K562 (cell line): ENCODE measurements around the gene TESMIN. TPM values are rescaled to one million over a fixed set of nuclear protein-coding genes. Genes with fewer than 3 reads are reported as not detected.
A peak's percentile ranks its signal among the peaks of the same experiment; 100 is the strongest.

Experiments
- ATAC-seq: fragments of 200-7000 bp; cut with Tn5 transposase; 3 replicates; pipeline ENCODE4 v1.9.1; 2020; ENCODE audit warnings: moderate library complexity
- BruUV-seq: library from RNA; stranded (reverse); fragments of 400-500 nt; replicated peaks from 2 replicates; lab custom pipeline; 2021; lab: Mats Ljungman, UMichigan
- CTCF ChIA-PET: fragments of 300-600 bp; formaldehyde crosslinking; extraction: SDS; loops from one replicate; lab custom pipeline; 2021; ENCODE audit warnings: low intra/inter-chr PET ratio; lab: Yijun Ruan, JAX
- POLR2A ChIA-PET: fragments of 300-600, 350-650 bp; sonication (Branson Sonifier 250); formaldehyde crosslinking; extraction: SDS; loops from one replicate; lab custom pipeline; 2021; ENCODE audit warnings: antibody characterized with exemption, inconsistent platforms; lab: Yijun Ruan, JAX
- DNase-seq, 4 experiments: peaks; one replicate each; pipeline versions ENCODE4 v3.0.0 to v3.0.0-alpha.2; 2011 to 2018; ENCODE audit warnings: low spot score in 3 of 4, mixed read lengths in 3 of 4; ENCODE audit errors: extremely low read depth in 1 of 4
- FAIRE-seq: peaks from 2 replicates; lab custom pipeline; 2011; peaks lifted over from hg19 to GRCh38; lab: Jason Lieb, UNC
- H2AFZ ChIP-seq: 2 replicates; pipeline ENCODE4 v1.6.0; 2011; ENCODE audit warnings: low read depth, low read length, control low read depth, inconsistent platforms
- H3K27ac ChIP-seq: fragments of 200-600 bp; 3 replicates; pipeline ENCODE4 v1.8.0; 2011; ENCODE audit warnings: low read depth, mild to moderate bottlenecking, control low read depth, inconsistent platforms, low read length, moderate library complexity, mixed read lengths; ENCODE audit errors: extremely low read depth
- H3K27me3 ChIP-seq, 2 experiments: fragments of 300-600 bp in 1 of 2; 2 replicates in 1 of 2; 3 replicates in 1 of 2; pipeline versions ENCODE4 v1.6.0 to v1.8.0; 2011; ENCODE audit warnings: inconsistent platforms in 2 of 2, low read length in 2 of 2, mild to moderate bottlenecking in 1 of 2, mixed read lengths in 1 of 2, moderate library complexity in 1 of 2; ENCODE audit not compliant: control insufficient read depth in 2 of 2, insufficient read depth in 2 of 2
- H3K36me3 ChIP-seq: fragments of 300-600 bp; 3 replicates; pipeline ENCODE4 v1.8.0; 2011; ENCODE audit warnings: mild to moderate bottlenecking, low read length, inconsistent platforms; ENCODE audit not compliant: control insufficient read depth, insufficient read depth
- H3K4me1 ChIP-seq, 2 experiments: fragments of 200-600 bp in 1 of 2; replicated peaks in 1 of 2; 2 replicates in 1 of 2; 3 replicates in 1 of 2; pipeline versions ENCODE4 v1.5.1 to v1.8.0; 2011; ENCODE audit warnings: inconsistent platforms in 2 of 2, low read length in 2 of 2, mild to moderate bottlenecking in 1 of 2, mixed read lengths in 1 of 2, moderate library complexity in 1 of 2; ENCODE audit not compliant: control insufficient read depth in 2 of 2, insufficient read depth in 2 of 2
- H3K4me2 ChIP-seq: 2 replicates; pipeline ENCODE4 v1.6.1; 2011; ENCODE audit warnings: low read length, control low read depth, inconsistent platforms, mixed read lengths; ENCODE audit not compliant: insufficient read depth
- H3K4me3 ChIP-seq: fragments of 200-600 bp; sonication (generic), shearing (Covaris generic); 2 replicates; pipeline ENCODE4 v1.5.1; 2016; ENCODE audit warnings: control low read depth, inconsistent platforms
- H3K79me2 ChIP-seq: fragments of 200-600 bp; 3 replicates; pipeline ENCODE4 v1.8.0; 2011; ENCODE audit warnings: low read length, inconsistent platforms; ENCODE audit not compliant: control insufficient read depth, insufficient read depth
- H3K9ac ChIP-seq, 2 experiments: 2 replicates each; pipeline versions ENCODE4 v1.6.0 to v1.6.1; 2011; ENCODE audit warnings: low read depth in 2 of 2, low read length in 2 of 2, control low read depth in 1 of 2, inconsistent platforms in 1 of 2, mild to moderate bottlenecking in 1 of 2, mixed read lengths in 1 of 2; ENCODE audit not compliant: insufficient read depth in 1 of 2
- H3K9me1 ChIP-seq: one replicate; pipeline ENCODE4 v1.6.0; 2011; ENCODE audit warnings: inconsistent platforms, mild to moderate bottlenecking, low read length, moderate library complexity; ENCODE audit not compliant: control insufficient read depth, insufficient read depth
- H3K9me3 ChIP-seq: replicated peaks from 2 replicates; pipeline ENCODE4 v1.5.1; 2011; ENCODE audit warnings: low read depth, low read length, inconsistent platforms; ENCODE audit not compliant: control insufficient read depth, insufficient read depth
- H4K20me1 ChIP-seq: replicated peaks from 2 replicates; pipeline ENCODE4 v1.6.1; 2011; ENCODE audit warnings: low read length, inconsistent platforms, mixed read lengths; ENCODE audit not compliant: control insufficient read depth, insufficient read depth
- HDAC1 ChIP-seq, 2 experiments: fragments of 450-650 bp; IDR thresholded peaks; 2 replicates each; pipeline ENCODE4 v1.6.1; 2016 to 2017; ENCODE audit warnings: inconsistent platforms in 1 of 2, mild to moderate bottlenecking in 1 of 2, moderate library complexity in 1 of 2
- HLTF ChIP-seq: fragments of 450-650 bp; IDR thresholded peaks from 2 replicates; pipeline ENCODE4 v1.6.1; 2016
- MED1 ChIP-seq: sonication (generic); formaldehyde crosslinking; IDR thresholded peaks from 2 replicates; pipeline ENCODE4 v1.8.1; 2023; ENCODE audit warnings: missing genetic modification reagents, borderline replicate concordance
- PHB ChIP-seq: fragments of 250-450 bp; sonication (Bioruptor Pico); IDR thresholded peaks from 2 replicates; pipeline ENCODE4 v1.5.0; 2021
- PTBP1 ChIP-seq: fragments of 200-400 bp; formaldehyde crosslinking; IDR thresholded peaks from 2 replicates; pipeline ENCODE4 v1.6.1; 2017; ENCODE audit warnings: low read depth, low read length
- SP1 ChIP-seq: sonication (generic); formaldehyde crosslinking; IDR thresholded peaks from 2 replicates; pipeline ENCODE4 v1.8.1; 2022; ENCODE audit warnings: mild to moderate bottlenecking, missing genetic modification reagents
- YBX1 ChIP-seq: fragments of 450-650 bp; IDR thresholded peaks from 2 replicates; pipeline ENCODE4 v1.7.1; 2016; ENCODE audit warnings: mild to moderate bottlenecking
- ZBTB1 ChIP-seq: sonication (generic); formaldehyde crosslinking; IDR thresholded peaks from 2 replicates; pipeline ENCODE4 v1.8.1; 2023; ENCODE audit warnings: missing genetic modification reagents, low read depth, mild to moderate bottlenecking, borderline replicate concordance
- ZKSCAN3 ChIP-seq: fragments of 250-450 bp; sonication (Bioruptor Pico); IDR thresholded peaks from 2 replicates; pipeline ENCODE4 v1.4.0; 2020
- ZNF165 ChIP-seq: fragments of 250-450 bp; sonication (Bioruptor Pico); IDR thresholded peaks from 2 replicates; pipeline ENCODE4 v1.4.0; 2020; ENCODE audit warnings: borderline replicate concordance
- WGBS: fragments of 100-300 bp; shearing (Covaris generic); methylation state at CpG from one replicate; pipeline ENCODE4 v1.1.6; 2016; ENCODE audit warnings: low coverage, mixed read lengths; ENCODE audit not compliant: insufficient coverage; ENCODE audit errors: missing lambda C conversion rate; 5-methylcytosine and 5-hydroxymethylcytosine counted together
- in situ Hi-C: fragments of 300-500 bp; cut with MboI; formaldehyde crosslinking; loops from 4 replicates; pipeline ENCODE4 v1.15.0; 2018; ENCODE audit warnings: inconsistent platforms, mixed read lengths
- intact Hi-C: fragments of 100-400 bp; cut with micrococcal nuclease; formaldehyde crosslinking; loops from 2 replicates; pipeline ENCODE4 v1.14.2; 2022
- polyA plus RNA-seq, 8 experiments: library from polyadenylated mRNA; depleted of rRNA in 4 of 8; stranded (reverse) in 5 of 8; unstranded in 3 of 8; fragments of >200 nt; fragmentation: Nextera tagmentation in 2 of 8; fragmentation: Illumina TruSeq in 1 of 8; extraction: Ambion mirVana in 2 of 8; extraction: Trizol in 1 of 8; gene quantifications; 2 replicates each; pipeline versions ENCODE4 v1.2.1 to v1.2.3, GENCODE V29; 2011 to 2014; ENCODE audit warnings: inconsistent platforms in 1 of 8, missing spikeins in 1 of 8
- total RNA-seq, 7 experiments: library from RNA; depleted of rRNA in 6 of 7; stranded (reverse); fragments of >200 nt in 6 of 7; fragmentation: Illumina TruSeq in 2 of 7; extraction: Trizol in 2 of 7; gene quantifications; 2 replicates each; pipeline versions ENCODE4 v1.2.1 to v1.2.3, GENCODE V29; 2011 to 2021; ENCODE audit warnings: low replicate concordance in 1 of 7
- TF ChIP-seq, protein P1 (sequence below): fragments of 450-650 bp; IDR thresholded peaks from 2 replicates; pipeline ENCODE4 v1.6.1; 2016; ENCODE audit warnings: borderline replicate concordance
- TF ChIP-seq, protein P2 (sequence below): sonication (generic); formaldehyde crosslinking; IDR thresholded peaks from 2 replicates; pipeline ENCODE4 v1.8.1; 2023; ENCODE audit warnings: missing genetic modification reagents, mild to moderate bottlenecking, borderline replicate concordance
- TF ChIP-seq, protein P3 (sequence below): fragments of 250-450 bp; sonication (Bioruptor Pico); IDR thresholded peaks from 2 replicates; pipeline ENCODE4 v1.4.0; 2020
- TF ChIP-seq, protein P4 (sequence below): IDR thresholded peaks from 2 replicates; pipeline ENCODE4 v1.6.1; 2014; ENCODE audit warnings: antibody characterized with exemption

The TESMIN gene
- total and polyA plus RNA-seq, 9 of the 15 experiments (the other 6 are each of a cell fraction or from before 2014, with no cell fraction given): 8.9 to 50.5 (median 15.0) TPM

DNA sequence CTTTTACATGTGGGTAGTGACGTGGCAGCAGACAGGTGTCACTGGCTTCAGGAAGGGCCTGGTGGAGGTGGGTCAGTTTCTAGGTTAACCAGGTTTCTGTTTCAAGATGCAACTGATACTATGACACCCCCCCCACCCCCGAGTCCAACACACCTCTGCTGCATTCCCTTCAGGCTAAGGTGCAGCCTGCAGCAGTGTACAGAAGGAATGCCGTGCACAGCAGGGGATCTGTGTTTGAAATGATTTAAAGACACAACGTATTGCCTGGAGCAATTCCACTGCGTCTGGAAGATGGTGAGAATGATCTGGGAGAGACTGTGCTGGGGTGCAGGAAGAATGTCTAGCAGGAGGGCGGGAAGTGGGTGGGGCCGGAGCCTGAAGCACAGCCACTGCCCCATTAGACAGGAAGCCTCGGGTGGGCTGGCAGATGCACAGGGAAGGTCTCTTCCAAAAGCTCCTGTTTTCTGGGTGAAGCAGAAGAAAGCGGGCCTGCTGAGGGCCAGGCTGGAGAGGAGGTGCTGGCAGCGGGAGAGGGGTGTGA lies 11.9 kb upstream of the TESMIN start:
- Histone ChIP-seq H3K79me2 (no peaks in the 10 kb centered on the region), H3K9me3 (no peaks in the 10 kb centered on the region), H3K27me3 (no peaks in the 10 kb centered on the region), H3K4me3 (no peak overlapping the region), H2AFZ (no peak overlapping the region), H3K9ac (peak overlapping the region in 1 of 2 experiments; percentile 35; a peak in 1 of 4 replicates), H3K4me2 (no peak overlapping the region), H3K9me1 (no peaks in the 10 kb centered on the region), H4K20me1 (no peaks in the 10 kb centered on the region), H3K27ac (no peak overlapping the region), H3K4me1 (peaks cover 0 to 6% of the 10 kb centered on the region in 2 experiments; a peak in 2 of 5 replicates), H3K36me3 (peaks cover 16% of the 10 kb centered on the region; the same call in 2 of the 3 replicates)
- FAIRE-seq: no peak
- in situ Hi-C loops: no loop called here
- ATAC-seq: no peak
- BruUV-seq: no TSS peak
- no peak for DNase-seq
- 70% methylated on average over 5 of the region's 10 CpGs for WGBS
- intact Hi-C loops: no loop called here
- CTCF ChIA-PET: no interaction called here
- POLR2A ChIA-PET: no interaction called here
- TF ChIP-seq ZKSCAN3 (CRISPR knock-in tag) (no peak), ZBTB1 (CRISPR knock-in tag) (no peak), MED1 (CRISPR knock-in tag) (no peak), ZNF165 (CRISPR knock-in tag) (no peak), YBX1 (no peak), HDAC1 (IDR thresholded peaks at IDR 0.05) (no peak), PTBP1 (no peak), HLTF (no peak), PHB (CRISPR knock-in tag) (no peak), SP1 (CRISPR knock-in tag) (no peak)
- TF ChIP-seq, protein P1, sequence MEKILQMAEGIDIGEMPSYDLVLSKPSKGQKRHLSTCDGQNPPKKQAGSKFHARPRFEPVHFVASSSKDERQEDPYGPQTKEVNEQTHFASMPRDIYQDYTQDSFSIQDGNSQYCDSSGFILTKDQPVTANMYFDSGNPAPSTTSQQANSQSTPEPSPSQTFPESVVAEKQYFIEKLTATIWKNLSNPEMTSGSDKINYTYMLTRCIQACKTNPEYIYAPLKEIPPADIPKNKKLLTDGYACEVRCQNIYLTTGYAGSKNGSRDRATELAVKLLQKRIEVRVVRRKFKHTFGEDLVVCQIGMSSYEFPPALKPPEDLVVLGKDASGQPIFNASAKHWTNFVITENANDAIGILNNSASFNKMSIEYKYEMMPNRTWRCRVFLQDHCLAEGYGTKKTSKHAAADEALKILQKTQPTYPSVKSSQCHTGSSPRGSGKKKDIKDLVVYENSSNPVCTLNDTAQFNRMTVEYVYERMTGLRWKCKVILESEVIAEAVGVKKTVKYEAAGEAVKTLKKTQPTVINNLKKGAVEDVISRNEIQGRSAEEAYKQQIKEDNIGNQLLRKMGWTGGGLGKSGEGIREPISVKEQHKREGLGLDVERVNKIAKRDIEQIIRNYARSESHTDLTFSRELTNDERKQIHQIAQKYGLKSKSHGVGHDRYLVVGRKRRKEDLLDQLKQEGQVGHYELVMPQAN: no peak
- TF ChIP-seq, protein P2, sequence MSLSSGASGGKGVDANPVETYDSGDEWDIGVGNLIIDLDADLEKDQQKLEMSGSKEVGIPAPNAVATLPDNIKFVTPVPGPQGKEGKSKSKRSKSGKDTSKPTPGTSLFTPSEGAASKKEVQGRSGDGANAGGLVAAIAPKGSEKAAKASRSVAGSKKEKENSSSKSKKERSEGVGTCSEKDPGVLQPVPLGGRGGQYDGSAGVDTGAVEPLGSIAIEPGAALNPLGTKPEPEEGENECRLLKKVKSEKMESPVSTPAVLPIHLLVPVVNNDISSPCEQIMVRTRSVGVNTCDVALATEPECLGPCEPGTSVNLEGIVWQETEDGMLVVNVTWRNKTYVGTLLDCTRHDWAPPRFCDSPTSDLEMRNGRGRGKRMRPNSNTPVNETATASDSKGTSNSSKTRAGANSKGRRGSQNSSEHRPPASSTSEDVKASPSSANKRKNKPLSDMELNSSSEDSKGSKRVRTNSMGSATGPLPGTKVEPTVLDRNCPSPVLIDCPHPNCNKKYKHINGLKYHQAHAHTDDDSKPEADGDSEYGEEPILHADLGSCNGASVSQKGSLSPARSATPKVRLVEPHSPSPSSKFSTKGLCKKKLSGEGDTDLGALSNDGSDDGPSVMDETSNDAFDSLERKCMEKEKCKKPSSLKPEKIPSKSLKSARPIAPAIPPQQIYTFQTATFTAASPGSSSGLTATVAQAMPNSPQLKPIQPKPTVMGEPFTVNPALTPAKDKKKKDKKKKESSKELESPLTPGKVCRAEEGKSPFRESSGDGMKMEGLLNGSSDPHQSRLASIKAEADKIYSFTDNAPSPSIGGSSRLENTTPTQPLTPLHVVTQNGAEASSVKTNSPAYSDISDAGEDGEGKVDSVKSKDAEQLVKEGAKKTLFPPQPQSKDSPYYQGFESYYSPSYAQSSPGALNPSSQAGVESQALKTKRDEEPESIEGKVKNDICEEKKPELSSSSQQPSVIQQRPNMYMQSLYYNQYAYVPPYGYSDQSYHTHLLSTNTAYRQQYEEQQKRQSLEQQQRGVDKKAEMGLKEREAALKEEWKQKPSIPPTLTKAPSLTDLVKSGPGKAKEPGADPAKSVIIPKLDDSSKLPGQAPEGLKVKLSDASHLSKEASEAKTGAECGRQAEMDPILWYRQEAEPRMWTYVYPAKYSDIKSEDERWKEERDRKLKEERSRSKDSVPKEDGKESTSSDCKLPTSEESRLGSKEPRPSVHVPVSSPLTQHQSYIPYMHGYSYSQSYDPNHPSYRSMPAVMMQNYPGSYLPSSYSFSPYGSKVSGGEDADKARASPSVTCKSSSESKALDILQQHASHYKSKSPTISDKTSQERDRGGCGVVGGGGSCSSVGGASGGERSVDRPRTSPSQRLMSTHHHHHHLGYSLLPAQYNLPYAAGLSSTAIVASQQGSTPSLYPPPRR (CRISPR knock-in tag): no peak
- TF ChIP-seq, protein P3, sequence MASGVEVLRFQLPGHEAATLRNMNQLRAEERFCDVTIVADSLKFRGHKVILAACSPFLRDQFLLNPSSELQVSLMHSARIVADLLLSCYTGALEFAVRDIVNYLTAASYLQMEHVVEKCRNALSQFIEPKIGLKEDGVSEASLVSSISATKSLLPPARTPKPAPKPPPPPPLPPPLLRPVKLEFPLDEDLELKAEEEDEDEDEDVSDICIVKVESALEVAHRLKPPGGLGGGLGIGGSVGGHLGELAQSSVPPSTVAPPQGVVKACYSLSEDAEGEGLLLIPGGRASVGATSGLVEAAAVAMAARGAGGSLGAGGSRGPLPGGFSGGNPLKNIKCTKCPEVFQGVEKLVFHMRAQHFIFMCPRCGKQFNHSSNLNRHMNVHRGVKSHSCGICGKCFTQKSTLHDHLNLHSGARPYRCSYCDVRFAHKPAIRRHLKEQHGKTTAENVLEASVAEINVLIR (CRISPR knock-in tag): no peak
- TF ChIP-seq, protein P4, sequence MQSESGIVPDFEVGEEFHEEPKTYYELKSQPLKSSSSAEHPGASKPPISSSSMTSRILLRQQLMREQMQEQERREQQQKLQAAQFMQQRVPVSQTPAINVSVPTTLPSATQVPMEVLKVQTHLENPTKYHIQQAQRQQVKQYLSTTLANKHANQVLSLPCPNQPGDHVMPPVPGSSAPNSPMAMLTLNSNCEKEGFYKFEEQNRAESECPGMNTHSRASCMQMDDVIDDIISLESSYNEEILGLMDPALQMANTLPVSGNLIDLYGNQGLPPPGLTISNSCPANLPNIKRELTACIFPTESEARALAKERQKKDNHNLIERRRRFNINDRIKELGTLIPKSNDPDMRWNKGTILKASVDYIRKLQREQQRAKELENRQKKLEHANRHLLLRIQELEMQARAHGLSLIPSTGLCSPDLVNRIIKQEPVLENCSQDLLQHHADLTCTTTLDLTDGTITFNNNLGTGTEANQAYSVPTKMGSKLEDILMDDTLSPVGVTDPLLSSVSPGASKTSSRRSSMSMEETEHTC: no peak
